Activated T-cell treated with anti-CD3 and anti-CD28 coated beads, Interleukin-2, amount 50 U/mL, for 4 hours (primary cell): Measurements from ENCODE around the gene KIAA0825. TPM values are rescaled to one million over a fixed set of nuclear protein-coding genes. Genes with fewer than 3 reads are reported as not detected.

Experiments
- ATAC-seq, 2 donors: fragments of 200-7000 bp; cut with Tn5 transposase; one replicate each; pipeline ENCODE4 v1.10.0; 2021
- DNase-seq: peaks from one replicate; pipeline ENCODE4 v3.0.0-alpha.2; 2020
- H3K27me3 Mint-ChIP-seq: one replicate; pipeline ENCODE4 v1.8.0; 2021; ENCODE audit warnings: low read depth, mixed read lengths
- H3K36me3 Mint-ChIP-seq: one replicate; pipeline ENCODE4 v1.8.0; 2022; ENCODE audit warnings: mixed read lengths; ENCODE audit not compliant: insufficient read depth
- H3K4me1 Mint-ChIP-seq: one replicate; pipeline ENCODE4 v1.8.0; 2021; ENCODE audit warnings: low read depth, mixed read lengths
- H3K4me3 Mint-ChIP-seq: one replicate; pipeline ENCODE4 v1.8.0; 2021; ENCODE audit warnings: mild to moderate bottlenecking, moderate library complexity, mixed read lengths
- H3K9me3 Mint-ChIP-seq: one replicate; pipeline ENCODE4 v1.8.0; 2021; ENCODE audit warnings: mixed read lengths
- total RNA-seq, 3 donors: library from RNA; stranded (reverse); gene quantifications; one replicate each; pipeline ENCODE4 v1.2.1, GENCODE V29; 2021

Gene KIAA0825
- total RNA-seq, 3 donors from 2014 or later: 0.33 to 0.38 (median 0.34) TPM

DNA sequence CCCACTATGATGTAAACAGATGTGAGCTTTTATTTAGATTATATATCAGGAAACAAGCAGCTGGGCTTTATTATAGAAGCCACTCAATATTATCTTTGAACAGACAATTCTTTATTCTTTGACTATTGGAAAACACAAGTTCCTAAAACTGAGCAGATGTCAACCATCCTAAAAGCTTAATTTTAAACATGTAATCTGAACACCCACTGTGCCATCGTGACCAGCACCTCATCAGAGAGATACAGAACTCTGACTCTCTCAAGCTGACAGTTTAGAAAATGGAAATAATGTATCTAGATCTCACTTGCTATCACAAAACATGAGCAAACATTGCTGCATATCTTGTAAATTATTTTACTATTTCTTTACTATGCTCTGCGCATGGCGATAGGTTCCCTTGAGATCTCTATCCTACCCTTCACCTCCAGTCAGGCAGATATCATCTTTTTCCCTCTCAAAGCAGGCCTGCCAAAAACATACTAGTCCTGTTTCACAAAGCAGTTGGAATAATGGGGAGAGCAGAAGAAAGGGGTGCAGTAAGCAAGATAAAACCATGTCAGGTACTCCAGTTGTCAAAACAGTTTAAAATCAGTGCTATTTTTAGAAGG lies 151.0 kb downstream of the KIAA0825 start:
- Mint-ChIP-seq H3K9me3 (no peaks in the 10 kb centered on the region), H3K27me3 (no peaks in the 10 kb centered on the region), H3K36me3 (no peaks in the 10 kb centered on the region), H3K4me1 (no peaks in the 10 kb centered on the region), H3K4me3 (no peak overlapping the region)
- DNase-seq (no peak), ATAC-seq (no peak)

DNA sequence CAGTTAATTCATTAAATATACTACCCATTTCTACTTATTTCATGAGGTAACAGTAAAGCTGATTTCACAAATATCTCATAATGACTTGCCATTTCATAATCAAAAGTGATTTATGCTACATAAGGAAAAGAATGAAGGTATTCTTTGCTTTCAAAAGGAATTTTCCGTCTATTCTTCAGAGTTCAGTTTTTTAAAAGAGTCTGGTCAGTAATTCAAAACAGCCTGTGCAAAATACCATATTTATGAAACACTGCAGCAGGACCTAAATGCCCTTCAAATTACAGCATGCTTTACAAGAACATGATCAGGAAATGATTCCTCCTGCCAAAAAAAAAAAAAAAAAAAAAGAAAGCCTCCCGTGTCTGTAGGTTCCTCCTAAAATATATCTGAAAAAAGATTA lies 154.7 kb downstream of the KIAA0825 start:
- Mint-ChIP-seq H3K4me3 (no peak overlapping the region), H3K27me3 (no peaks in the 10 kb centered on the region), H3K4me1 (no peaks in the 10 kb centered on the region), H3K9me3 (no peaks in the 10 kb centered on the region), H3K36me3 (no peaks in the 10 kb centered on the region)
- DNase-seq (no peak), ATAC-seq (no peak)

DNA sequence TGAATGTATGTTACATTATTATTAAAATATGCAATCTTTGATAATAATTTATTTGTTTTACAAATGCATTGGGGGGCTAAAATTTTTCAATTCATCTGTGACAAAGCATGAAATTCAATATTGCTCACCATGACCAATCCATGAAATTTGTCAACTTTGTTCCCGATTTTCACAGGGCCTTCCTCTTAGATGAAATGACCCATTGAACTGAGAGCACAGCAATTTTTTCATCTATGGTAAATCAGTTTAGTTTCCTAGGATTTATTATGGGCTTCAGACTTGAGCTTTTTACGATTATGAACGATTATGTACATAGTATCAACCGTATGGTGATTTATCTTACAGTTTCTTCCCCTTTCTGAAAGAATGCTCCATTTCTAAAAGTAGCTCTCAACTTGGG lies 157.3 kb downstream of the KIAA0825 start:
- H3K4me3 Mint-ChIP-seq: no peak overlapping the region
- peaks cover 2% of the 10 kb centered on the region for H3K36me3 Mint-ChIP-seq
- no peaks in the 10 kb centered on the region for H3K27me3 Mint-ChIP-seq
- DNase-seq: no peak
- no peaks in the 10 kb centered on the region for H3K4me1 Mint-ChIP-seq
- no peaks in the 10 kb centered on the region for H3K9me3 Mint-ChIP-seq
- ATAC-seq: no peak

DNA sequence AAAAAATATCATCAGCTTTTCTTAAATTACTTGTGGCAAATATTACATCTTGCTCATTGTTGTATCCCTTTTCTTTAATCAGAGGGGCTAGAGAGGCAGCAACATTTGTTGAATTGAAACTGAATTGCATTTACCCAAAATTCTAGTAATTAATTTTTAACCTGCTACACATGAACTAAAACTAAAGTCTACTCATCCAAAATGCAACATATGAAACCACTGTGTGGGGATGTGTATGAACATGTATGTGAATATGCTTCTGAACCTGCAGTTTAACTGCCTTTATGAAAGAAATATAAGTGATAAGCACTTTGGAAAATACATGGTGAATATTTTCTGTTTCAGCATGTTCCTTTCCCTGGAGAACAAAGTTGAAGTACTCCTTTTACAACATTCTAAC lies 158.5 kb downstream of the KIAA0825 start:
- H3K4me1 Mint-ChIP-seq: no peaks in the 10 kb centered on the region
- H3K36me3 Mint-ChIP-seq: peaks cover 2% of the 10 kb centered on the region
- H3K9me3 Mint-ChIP-seq: no peaks in the 10 kb centered on the region
- no peak for ATAC-seq
- no peaks in the 10 kb centered on the region for H3K27me3 Mint-ChIP-seq
- no peak overlapping the region for H3K4me3 Mint-ChIP-seq
- no peak for DNase-seq

DNA sequence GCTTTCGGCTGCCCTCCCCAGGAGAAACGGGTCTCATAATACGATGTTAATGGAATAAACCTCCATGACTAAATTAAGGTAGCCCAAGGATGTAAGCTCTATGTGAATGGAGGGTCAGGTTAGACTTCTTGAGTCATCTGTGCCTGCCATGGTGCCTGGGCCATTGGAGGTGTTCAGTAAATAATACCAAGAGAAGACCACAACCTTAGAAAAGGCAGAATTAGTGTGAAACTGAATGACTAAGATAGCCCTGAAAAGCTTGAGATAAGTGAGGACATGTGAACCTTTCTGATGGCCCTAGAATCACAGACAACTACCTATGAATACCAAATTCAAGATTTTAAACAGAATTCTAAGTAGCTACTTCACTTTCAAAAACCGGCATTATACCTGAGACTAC lies 160.6 kb downstream of the KIAA0825 start:
- H3K9me3 Mint-ChIP-seq: no peaks in the 10 kb centered on the region
- DNase-seq (no peak), ATAC-seq (no peak)
- H3K4me1 Mint-ChIP-seq: no peaks in the 10 kb centered on the region
- no peak overlapping the region for H3K4me3 Mint-ChIP-seq
- peaks cover 2% of the 10 kb centered on the region for H3K36me3 Mint-ChIP-seq
- no peaks in the 10 kb centered on the region for H3K27me3 Mint-ChIP-seq

DNA sequence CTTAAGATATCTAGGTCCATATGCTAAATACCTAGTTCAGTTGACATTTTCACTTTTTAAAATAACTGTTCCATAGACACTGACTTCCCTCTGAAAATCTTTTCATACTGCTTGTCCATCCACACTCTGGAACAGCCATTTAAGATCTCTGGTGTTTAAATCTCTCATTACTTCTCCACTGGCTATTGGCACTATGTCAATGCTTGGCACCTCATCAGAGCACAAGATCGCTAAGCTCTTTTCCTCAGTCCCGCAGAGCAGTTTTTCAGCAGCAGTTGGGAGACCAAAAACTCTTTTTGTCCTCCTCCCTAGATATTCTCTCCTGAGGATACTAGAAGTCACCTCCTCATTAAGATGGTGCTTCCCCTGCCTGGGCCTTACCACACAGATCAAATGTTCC lies 172.7 kb downstream of the KIAA0825 start:
- Mint-ChIP-seq H3K9me3 (no peaks in the 10 kb centered on the region), H3K36me3 (no peaks in the 10 kb centered on the region), H3K4me1 (no peaks in the 10 kb centered on the region), H3K27me3 (no peaks in the 10 kb centered on the region), H3K4me3 (no peak overlapping the region)
- ATAC-seq (no peak), DNase-seq (no peak)

DNA sequence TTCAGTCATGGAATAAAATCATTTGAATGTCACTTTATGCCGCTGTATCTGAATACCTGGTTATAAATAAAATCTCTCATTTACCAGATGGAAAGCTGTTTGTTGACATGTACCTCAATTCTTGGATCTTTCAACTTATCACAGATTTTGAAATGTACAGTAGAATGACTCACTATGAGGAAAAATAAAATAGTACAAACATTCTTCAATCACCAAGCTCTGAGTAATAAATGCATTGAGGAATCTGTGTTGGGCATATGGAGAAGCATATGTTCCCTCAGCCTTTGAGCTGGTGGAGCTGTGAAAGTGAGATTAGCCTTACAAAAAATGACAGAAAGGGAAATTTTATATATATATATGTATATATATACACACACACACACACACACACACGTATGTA lies 175.4 kb downstream of the KIAA0825 start:
- Mint-ChIP-seq H3K9me3 (no peaks in the 10 kb centered on the region), H3K36me3 (peaks cover 10% of the 10 kb centered on the region), H3K27me3 (no peaks in the 10 kb centered on the region), H3K4me1 (no peaks in the 10 kb centered on the region), H3K4me3 (no peak overlapping the region)
- DNase-seq (no peak), ATAC-seq (no peak)

DNA sequence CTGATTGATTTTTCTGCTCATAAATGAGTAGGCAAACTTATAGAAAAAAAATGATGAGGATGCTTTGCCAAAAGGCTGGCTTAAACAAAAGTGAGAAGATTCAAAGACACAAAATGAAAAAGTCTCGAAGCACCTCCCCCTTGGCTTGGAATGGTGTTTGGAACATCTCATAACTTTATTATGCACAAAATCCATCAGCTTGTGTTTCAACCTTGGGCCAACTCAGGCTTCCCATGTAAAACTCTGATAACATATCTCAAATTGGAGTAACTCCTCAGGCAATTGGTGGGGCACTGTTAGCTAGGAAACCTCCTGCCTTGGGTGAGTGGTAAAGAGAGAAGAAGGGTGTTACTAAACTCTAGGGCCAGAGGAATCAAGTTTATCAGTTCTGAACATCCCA lies 176.3 kb downstream of the KIAA0825 start:
- no peaks in the 10 kb centered on the region for H3K27me3 Mint-ChIP-seq
- ATAC-seq (no peak), DNase-seq (no peak)
- no peaks in the 10 kb centered on the region for H3K9me3 Mint-ChIP-seq
- H3K4me1 Mint-ChIP-seq: no peaks in the 10 kb centered on the region
- peaks cover 10% of the 10 kb centered on the region for H3K36me3 Mint-ChIP-seq
- H3K4me3 Mint-ChIP-seq: no peak overlapping the region

DNA sequence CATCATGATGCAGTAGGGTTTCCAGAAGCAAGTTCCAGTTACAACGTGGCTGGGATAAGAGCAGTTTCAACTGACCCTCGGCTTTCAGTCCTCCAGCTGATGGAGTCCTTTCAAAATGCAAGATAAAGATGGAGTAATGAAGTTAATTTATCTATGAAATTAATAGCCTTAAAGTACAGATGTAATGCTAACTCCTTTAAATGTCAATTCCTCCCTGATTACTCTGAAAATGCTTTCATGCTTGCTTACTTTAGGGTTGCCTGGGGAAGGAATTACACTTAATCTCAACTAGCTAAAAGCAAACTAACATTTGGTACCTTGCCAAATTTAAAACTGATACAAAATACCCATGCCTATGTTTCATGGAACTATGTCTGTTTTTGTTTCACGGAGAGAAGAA lies 178.4 kb downstream of the KIAA0825 start:
- no peak for ATAC-seq

DNA sequence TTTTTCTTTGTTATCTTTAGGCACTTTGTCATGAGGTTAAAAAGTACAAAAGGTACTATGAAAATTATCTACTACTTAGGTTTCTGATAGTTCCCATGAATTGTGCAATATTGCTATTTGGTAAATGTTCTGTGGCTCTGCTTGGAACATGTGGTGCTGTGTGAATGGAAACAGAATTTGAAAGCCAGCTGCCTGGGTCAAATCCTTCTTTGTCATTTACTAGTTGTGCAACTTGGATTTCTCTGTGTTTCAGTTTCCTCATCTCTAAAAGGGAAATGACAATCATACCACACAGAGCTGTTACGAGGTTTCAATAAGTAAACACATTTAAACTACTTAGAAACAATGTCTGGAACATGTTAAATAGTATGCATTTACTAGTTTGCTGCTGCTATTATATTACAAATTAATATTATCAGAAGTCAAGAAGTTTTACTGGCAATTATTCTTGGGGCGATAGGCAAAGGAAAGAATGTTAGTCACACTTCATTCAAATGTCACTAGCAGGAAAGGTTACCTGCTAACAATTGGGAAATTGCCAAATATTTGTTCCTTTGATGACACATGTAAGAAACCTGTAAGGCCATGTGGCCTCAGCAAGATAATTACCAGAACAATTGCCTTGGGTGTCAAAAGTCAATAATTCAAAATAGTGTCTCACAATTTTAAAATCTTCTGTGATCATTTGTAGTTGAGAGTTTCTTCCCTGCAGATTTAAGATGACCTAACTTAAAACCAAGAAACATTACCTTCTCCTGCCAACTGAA lies 184.8 kb downstream of the KIAA0825 start:
- DNase-seq (no peak), ATAC-seq (no peak)
- no peak overlapping the region for H3K4me3 Mint-ChIP-seq
- peaks cover 4% of the 10 kb centered on the region for H3K9me3 Mint-ChIP-seq
- peaks cover 6% of the 10 kb centered on the region for H3K36me3 Mint-ChIP-seq
- H3K4me1 Mint-ChIP-seq: no peaks in the 10 kb centered on the region
- no peaks in the 10 kb centered on the region for H3K27me3 Mint-ChIP-seq

More for the DNA sequence above, 178.4 kb downstream of the KIAA0825 start:
- Mint-ChIP-seq H3K4me1 (no peaks in the 10 kb centered on the region), H3K27me3 (no peaks in the 10 kb centered on the region), H3K36me3 (peaks cover 12% of the 10 kb centered on the region), H3K9me3 (no peaks in the 10 kb centered on the region), H3K4me3 (no peak overlapping the region)
- no peak for DNase-seq

DNA sequence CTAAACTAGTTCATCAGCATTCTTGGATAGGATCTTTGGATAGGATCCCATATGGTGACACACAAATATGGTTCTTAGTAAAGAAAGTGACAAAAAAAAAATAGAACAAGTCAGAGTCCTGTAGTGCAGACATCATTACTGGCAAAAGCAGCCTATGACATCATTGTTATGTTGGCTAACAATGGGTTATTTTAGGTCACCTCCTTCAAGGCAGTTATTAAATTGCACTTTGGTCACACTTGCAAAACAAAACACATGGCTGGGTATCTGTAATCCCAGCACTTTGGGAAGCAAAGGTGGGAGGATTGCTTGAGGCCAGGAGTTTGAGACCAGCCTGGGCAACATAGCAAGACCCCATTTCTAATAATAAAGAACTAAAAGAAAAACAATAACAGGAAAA lies 185.9 kb downstream of the KIAA0825 start:
- H3K36me3 Mint-ChIP-seq: peaks cover 2% of the 10 kb centered on the region
- H3K27me3 Mint-ChIP-seq: no peaks in the 10 kb centered on the region
- no peak overlapping the region for H3K4me3 Mint-ChIP-seq
- H3K9me3 Mint-ChIP-seq: peaks cover 11% of the 10 kb centered on the region
- no peak for ATAC-seq
- H3K4me1 Mint-ChIP-seq: no peaks in the 10 kb centered on the region
- no peak for DNase-seq

DNA sequence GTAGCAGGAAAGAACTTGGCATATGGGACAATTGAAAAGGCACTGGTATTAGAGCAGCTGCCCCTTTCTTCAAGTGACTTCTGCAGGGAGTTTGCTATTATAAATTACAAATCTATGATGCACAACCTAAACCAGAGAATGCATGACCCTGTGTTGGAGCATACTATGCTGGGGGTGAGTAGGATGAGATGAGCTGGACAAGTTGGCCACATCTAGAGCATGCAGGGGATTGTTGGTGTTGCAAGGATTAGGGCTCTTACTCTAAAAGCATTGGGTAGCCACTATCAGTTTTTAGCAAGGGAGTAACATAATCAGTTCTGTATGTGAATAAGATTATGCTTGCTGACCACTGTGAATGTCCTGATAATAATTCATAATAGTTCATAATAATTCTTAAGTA lies 186.7 kb downstream of the KIAA0825 start:
- no peaks in the 10 kb centered on the region for H3K27me3 Mint-ChIP-seq
- H3K4me1 Mint-ChIP-seq: no peaks in the 10 kb centered on the region
- no peak for ATAC-seq
- peaks cover 11% of the 10 kb centered on the region for H3K9me3 Mint-ChIP-seq
- H3K4me3 Mint-ChIP-seq: no peak overlapping the region
- H3K36me3 Mint-ChIP-seq: peaks cover 2% of the 10 kb centered on the region
- DNase-seq: no peak

DNA sequence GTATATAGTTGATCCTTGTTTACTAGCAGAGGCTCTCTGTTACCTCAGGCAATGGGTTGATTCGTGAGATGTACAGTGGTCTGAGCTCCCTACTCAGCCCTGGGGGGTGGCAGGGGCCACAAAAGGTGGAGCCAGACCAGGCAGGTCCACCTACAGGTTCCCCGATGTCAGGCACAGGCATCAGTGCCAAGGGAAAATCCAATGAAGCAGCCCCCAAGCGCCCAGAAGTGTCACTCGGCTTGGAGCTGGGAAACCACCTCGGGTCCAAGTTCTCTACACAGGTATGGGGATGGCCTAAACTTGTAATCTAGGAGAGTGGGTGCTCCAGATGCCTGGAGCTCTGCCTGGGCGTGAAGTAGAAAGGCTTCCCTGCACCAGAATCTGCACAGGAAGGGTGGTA lies 188.8 kb downstream of the KIAA0825 start:
- no peak for ATAC-seq
- H3K4me3 Mint-ChIP-seq: no peak overlapping the region

DNA sequence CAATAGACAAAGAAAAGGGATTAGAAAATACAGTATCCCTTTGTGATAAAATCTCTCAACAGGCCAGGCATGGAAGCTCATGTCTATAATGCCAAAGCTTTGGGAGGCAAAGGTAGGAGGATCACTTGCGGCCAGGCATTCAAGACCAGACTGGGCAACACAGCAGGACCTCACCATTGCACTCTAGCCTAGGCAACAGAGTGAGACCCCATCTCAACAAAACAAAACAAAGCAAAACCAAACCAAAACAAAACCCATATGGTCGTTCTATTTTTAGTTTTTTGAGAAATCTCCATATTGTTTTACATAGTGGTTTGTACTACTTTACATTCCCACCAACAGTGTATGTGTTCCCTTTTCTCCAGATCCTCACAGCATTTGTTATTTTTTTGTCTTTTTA lies 193.0 kb downstream of the KIAA0825 start:
- Mint-ChIP-seq H3K36me3 (no peaks in the 10 kb centered on the region), H3K4me1 (no peaks in the 10 kb centered on the region), H3K27me3 (no peaks in the 10 kb centered on the region), H3K9me3 (peaks cover 11% of the 10 kb centered on the region), H3K4me3 (no peak overlapping the region)
- no peak for DNase-seq
- ATAC-seq: no peak

More for the DNA sequence above, 188.8 kb downstream of the KIAA0825 start:
- Mint-ChIP-seq H3K27me3 (no peaks in the 10 kb centered on the region), H3K36me3 (no peaks in the 10 kb centered on the region), H3K4me1 (no peaks in the 10 kb centered on the region), H3K9me3 (peaks cover 11% of the 10 kb centered on the region)
- DNase-seq: no peak

DNA sequence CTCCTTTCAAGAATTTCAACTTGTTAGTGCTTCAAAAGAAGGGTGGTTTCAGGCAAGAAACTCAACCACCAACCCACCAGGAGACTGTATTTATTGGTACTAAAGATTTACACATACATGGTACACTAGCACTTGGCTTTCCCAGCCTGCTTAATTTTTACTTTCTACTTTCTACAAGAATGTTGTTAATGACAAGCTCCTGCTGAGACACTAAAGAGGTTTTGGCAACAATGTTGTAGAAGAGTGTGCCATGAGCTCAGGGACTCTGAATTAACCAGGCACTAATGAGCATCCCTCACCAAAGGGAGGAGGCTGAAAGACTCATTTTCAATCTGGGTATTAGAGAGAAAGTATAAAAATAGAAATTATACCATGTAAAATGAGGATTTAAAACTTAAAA lies 195.0 kb downstream of the KIAA0825 start:
- H3K9me3 Mint-ChIP-seq: peaks cover 7% of the 10 kb centered on the region
- DNase-seq: no peak
- no peaks in the 10 kb centered on the region for H3K4me1 Mint-ChIP-seq

More for the DNA sequence above, 195.0 kb downstream of the KIAA0825 start:
- ATAC-seq: no peak
- no peaks in the 10 kb centered on the region for H3K27me3 Mint-ChIP-seq
- no peaks in the 10 kb centered on the region for H3K36me3 Mint-ChIP-seq
- H3K4me3 Mint-ChIP-seq: no peak overlapping the region
